K562 (cell line): ENCODE data around the gene AMBRA1. TPM values are rescaled to one million over a fixed set of nuclear protein-coding genes. Genes with fewer than 3 reads are reported as not detected.
A peak's percentile ranks its signal among the peaks of the same experiment; 100 is the strongest.

Experiments
- ASH1L ChIP-seq: fragments of 450-650 bp; IDR thresholded peaks from 2 replicates; pipeline ENCODE4 v1.6.1; 2018; ENCODE audit warnings: borderline replicate concordance, mild to moderate bottlenecking, low read depth; ENCODE audit not compliant: partially characterized antibody
- ATF7 ChIP-seq: fragments of 450-650 bp; IDR thresholded peaks from 2 replicates; pipeline ENCODE4 v1.7.1; 2014; ENCODE audit warnings: mild to moderate bottlenecking, moderate library complexity
- BCOR ChIP-seq: fragments of 450-650 bp; IDR thresholded peaks from 2 replicates; pipeline ENCODE4 v1.6.1; 2016
- DPF2 ChIP-seq: fragments of 450-650 bp; IDR thresholded peaks from 2 replicates; pipeline ENCODE4 v1.6.1; 2016
- ETV1 ChIP-seq: fragments of 450-650 bp; conservative IDR thresholded peaks from 2 replicates; pipeline ENCODE4 v1.6.1; 2016; ENCODE audit warnings: missing genetic modification characterization, control low read depth, low read depth, missing compliant biosample characterization
- FOXP1 ChIP-seq: sonication (generic); formaldehyde crosslinking; IDR thresholded peaks from 2 replicates; pipeline ENCODE4 v1.8.0; 2022; ENCODE audit warnings: mild to moderate bottlenecking, missing genetic modification reagents
- HDAC6 ChIP-seq: IDR thresholded peaks from 2 replicates; pipeline ENCODE4 v1.6.1; 2012; ENCODE audit warnings: low read depth, mild to moderate bottlenecking, control low read depth, inconsistent platforms, low read length, moderate library complexity
- HOXB6 ChIP-seq: fragments of 250-450 bp; sonication (Bioruptor Pico); IDR thresholded peaks from 2 replicates; pipeline ENCODE4 v1.5.1; 2022; ENCODE audit warnings: mild to moderate bottlenecking, borderline replicate concordance
- NRF1 ChIP-seq, 2 experiments: fragments of 450-650 bp; IDR thresholded peaks in 1 of 2; conservative IDR thresholded peaks in 1 of 2; 2 replicates each; pipeline ENCODE4 v1.6.1; 2014; ENCODE audit warnings: mild to moderate bottlenecking in 2 of 2
- POLR2G ChIP-seq: fragments of 200-400 bp; formaldehyde crosslinking; IDR thresholded peaks from 2 replicates; pipeline ENCODE4 v1.6.1; 2017; ENCODE audit warnings: low read depth, mild to moderate bottlenecking, antibody characterized with exemption, low read length, moderate library complexity
- RAD51 ChIP-seq: fragments of 450-650 bp; IDR thresholded peaks from 2 replicates; pipeline ENCODE4 v1.7.1; 2016; ENCODE audit warnings: low read depth, mild to moderate bottlenecking, borderline replicate concordance
- RUNX1 ChIP-seq: sonication (generic); IDR thresholded peaks from 2 replicates; pipeline ENCODE4 v1.6.1; 2016; ENCODE audit warnings: antibody characterized with exemption, low read depth
- SMARCA4 ChIP-seq: fragments of 450-650 bp; IDR thresholded peaks from 2 replicates; pipeline ENCODE4 v1.6.1; 2016
- SMC3 ChIP-seq: conservative IDR thresholded peaks from 2 replicates; pipeline ENCODE4 v1.6.1; 2011; ENCODE audit warnings: low read depth, low read length, improper control_type of control experiment; ENCODE audit not compliant: insufficient read depth
- TRIM24 ChIP-seq, 2 experiments: fragments of 450-650 bp; IDR thresholded peaks; 2 replicates each; pipeline ENCODE4 v1.6.1; 2016
- TRIM28 ChIP-seq: fragments of 450-650 bp; IDR thresholded peaks from 2 replicates; pipeline ENCODE4 v1.6.1; 2017
- ZKSCAN3 ChIP-seq: fragments of 250-450 bp; sonication (Bioruptor Pico); IDR thresholded peaks from 2 replicates; pipeline ENCODE4 v1.4.0; 2020
- ZNF586 ChIP-seq: fragments of 450-650 bp; formaldehyde crosslinking; conservative IDR thresholded peaks from 2 replicates; pipeline ENCODE4 v1.4.0; 2020; ENCODE audit warnings: mild to moderate bottlenecking, moderate library complexity
- ZNF639 ChIP-seq, 2 experiments: fragments of 200-800 bp in 1 of 2; sonication (Bioruptor generic) in 1 of 2; sonication (generic) in 1 of 2; formaldehyde crosslinking in 1 of 2; IDR thresholded peaks in 1 of 2; conservative IDR thresholded peaks in 1 of 2; 2 replicates each; pipeline versions ENCODE4 v1.5.0 to v1.6.1; 2016 to 2020; ENCODE audit warnings: missing compliant biosample characterization in 1 of 2, missing genetic modification characterization in 1 of 2, missing genetic modification reagents in 1 of 2
- ZSCAN29 ChIP-seq: fragments of 450-650 bp; IDR thresholded peaks from 2 replicates; pipeline ENCODE4 v1.6.1; 2017
- polyA plus RNA-seq, 8 experiments: library from polyadenylated mRNA; depleted of rRNA in 4 of 8; stranded (reverse) in 5 of 8; unstranded in 3 of 8; fragments of >200 nt; fragmentation: Nextera tagmentation in 2 of 8; fragmentation: Illumina TruSeq in 1 of 8; extraction: Ambion mirVana in 2 of 8; extraction: Trizol in 1 of 8; gene quantifications; 2 replicates each; pipeline versions ENCODE4 v1.2.1 to v1.2.3, GENCODE V29; 2011 to 2014; ENCODE audit warnings: inconsistent platforms in 1 of 8, missing spikeins in 1 of 8
- total RNA-seq, 7 experiments: library from RNA; depleted of rRNA in 6 of 7; stranded (reverse); fragments of >200 nt in 6 of 7; fragmentation: Illumina TruSeq in 2 of 7; extraction: Trizol in 2 of 7; gene quantifications; 2 replicates each; pipeline versions ENCODE4 v1.2.1 to v1.2.3, GENCODE V29; 2011 to 2021; ENCODE audit warnings: low replicate concordance in 1 of 7
- TF ChIP-seq, protein P1 (sequence below): fragments of 250-450 bp; sonication (Bioruptor Pico); IDR thresholded peaks from 2 replicates; pipeline ENCODE4 v1.4.0; 2020; ENCODE audit warnings: mild to moderate bottlenecking, moderate library complexity
- TF ChIP-seq, protein P2 (sequence below): fragments of 250-450 bp; sonication (Bioruptor Pico); IDR thresholded peaks from 2 replicates; pipeline ENCODE4 v1.4.0; 2020

AMBRA1 gene
- total and polyA plus RNA-seq, 9 of the 15 experiments (the other 6 are each of a cell fraction or from before 2014, with no cell fraction given) = 0.15 to 24.5 (median 13.0) TPM

GRCh38 chr11:46597609-46598219 lies 3.9 kb upstream of the AMBRA1 start (continued):
- TF ChIP-seq ETV1 (tag) = 0 out of 2 replicates have a peak, but pooled peaks have one; percentile 39
- no peak for TF ChIP-seq POLR2G
- TF ChIP-seq HOXB6 (CRISPR knock-in tag) = no peak
- no peak for TF ChIP-seq ZSCAN29
- peak; percentile 57; the same call in 1 of the 2 replicates for TF ChIP-seq BCOR
- TF ChIP-seq TRIM24 (IDR thresholded peaks at IDR 0.05) = peak in 1 of 2 experiments; percentile 23; a peak in 1 of 4 replicates
- no peak for TF ChIP-seq FOXP1 (CRISPR knock-in tag)
- no peak for TF ChIP-seq ZKSCAN3 (CRISPR knock-in tag)
- TF ChIP-seq DPF2 = peak; percentile 94
- TF ChIP-seq RUNX1 = 0 out of 2 replicates have a peak, but pooled peaks have one; percentile 47
- no peak for TF ChIP-seq ASH1L
- TF ChIP-seq ZNF639 (CRISPR knock-in tag; conservative IDR thresholded peaks at IDR 0.05 in 1 of 2, IDR thresholded peaks at IDR 0.05 in 1 of 2) = 0 out of 4 replicates have a peak, but pooled peaks of 1 of the 2 experiments have one; percentile 45
- peak; percentile 76 for TF ChIP-seq ATF7
- TF ChIP-seq SMARCA4 = peak; percentile 95
- TF ChIP-seq ZNF586 (CRISPR knock-in tag) = no peak
- no peak for TF ChIP-seq TRIM28
- TF ChIP-seq, protein P1, sequence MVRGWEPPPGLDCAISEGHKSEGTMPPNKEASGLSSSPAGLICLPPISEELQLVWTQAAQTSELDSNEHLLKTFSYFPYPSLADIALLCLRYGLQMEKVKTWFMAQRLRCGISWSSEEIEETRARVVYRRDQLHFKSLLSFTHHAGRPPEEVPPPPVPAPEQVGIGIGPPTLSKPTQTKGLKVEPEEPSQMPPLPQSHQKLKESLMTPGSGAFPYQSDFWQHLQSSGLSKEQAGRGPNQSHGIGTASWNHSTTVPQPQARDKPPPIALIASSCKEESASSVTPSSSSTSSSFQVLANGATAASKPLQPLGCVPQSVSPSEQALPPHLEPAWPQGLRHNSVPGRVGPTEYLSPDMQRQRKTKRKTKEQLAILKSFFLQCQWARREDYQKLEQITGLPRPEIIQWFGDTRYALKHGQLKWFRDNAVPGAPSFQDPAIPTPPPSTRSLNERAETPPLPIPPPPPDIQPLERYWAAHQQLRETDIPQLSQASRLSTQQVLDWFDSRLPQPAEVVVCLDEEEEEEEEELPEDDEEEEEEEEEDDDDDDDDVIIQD (CRISPR knock-in tag) = no peak
- no peak for TF ChIP-seq NRF1 (conservative IDR thresholded peaks at IDR 0.05 in 1 of 2, IDR thresholded peaks at IDR 0.05 in 1 of 2)
- TF ChIP-seq HDAC6 = no peak
- TF ChIP-seq RAD51 = no peak
- TF ChIP-seq, protein P2, sequence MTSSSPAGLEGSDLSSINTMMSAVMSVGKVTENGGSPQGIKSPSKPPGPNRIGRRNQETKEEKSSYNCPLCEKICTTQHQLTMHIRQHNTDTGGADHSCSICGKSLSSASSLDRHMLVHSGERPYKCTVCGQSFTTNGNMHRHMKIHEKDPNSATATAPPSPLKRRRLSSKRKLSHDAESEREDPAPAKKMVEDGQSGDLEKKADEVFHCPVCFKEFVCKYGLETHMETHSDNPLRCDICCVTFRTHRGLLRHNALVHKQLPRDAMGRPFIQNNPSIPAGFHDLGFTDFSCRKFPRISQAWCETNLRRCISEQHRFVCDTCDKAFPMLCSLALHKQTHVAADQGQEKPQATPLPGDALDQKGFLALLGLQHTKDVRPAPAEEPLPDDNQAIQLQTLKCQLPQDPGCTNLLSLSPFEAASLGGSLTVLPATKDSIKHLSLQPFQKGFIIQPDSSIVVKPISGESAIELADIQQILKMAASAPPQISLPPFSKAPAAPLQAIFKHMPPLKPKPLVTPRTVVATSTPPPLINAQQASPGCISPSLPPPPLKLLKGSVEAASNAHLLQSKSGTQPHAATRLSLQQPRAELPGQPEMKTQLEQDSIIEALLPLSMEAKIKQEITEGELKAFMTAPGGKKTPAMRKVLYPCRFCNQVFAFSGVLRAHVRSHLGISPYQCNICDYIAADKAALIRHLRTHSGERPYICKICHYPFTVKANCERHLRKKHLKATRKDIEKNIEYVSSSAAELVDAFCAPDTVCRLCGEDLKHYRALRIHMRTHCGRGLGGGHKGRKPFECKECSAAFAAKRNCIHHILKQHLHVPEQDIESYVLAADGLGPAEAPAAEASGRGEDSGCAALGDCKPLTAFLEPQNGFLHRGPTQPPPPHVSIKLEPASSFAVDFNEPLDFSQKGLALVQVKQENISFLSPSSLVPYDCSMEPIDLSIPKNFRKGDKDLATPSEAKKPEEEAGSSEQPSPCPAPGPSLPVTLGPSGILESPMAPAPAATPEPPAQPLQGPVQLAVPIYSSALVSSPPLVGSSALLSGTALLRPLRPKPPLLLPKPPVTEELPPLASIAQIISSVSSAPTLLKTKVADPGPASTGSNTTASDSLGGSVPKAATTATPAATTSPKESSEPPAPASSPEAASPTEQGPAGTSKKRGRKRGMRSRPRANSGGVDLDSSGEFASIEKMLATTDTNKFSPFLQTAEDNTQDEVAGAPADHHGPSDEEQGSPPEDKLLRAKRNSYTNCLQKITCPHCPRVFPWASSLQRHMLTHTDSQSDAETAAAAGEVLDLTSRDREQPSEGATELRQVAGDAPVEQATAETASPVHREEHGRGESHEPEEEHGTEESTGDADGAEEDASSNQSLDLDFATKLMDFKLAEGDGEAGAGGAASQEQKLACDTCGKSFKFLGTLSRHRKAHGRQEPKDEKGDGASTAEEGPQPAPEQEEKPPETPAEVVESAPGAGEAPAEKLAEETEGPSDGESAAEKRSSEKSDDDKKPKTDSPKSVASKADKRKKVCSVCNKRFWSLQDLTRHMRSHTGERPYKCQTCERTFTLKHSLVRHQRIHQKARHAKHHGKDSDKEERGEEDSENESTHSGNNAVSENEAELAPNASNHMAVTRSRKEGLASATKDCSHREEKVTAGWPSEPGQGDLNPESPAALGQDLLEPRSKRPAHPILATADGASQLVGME (CRISPR knock-in tag) = no peak
- no peak for TF ChIP-seq SMC3
